H9 (cell line): ENCODE data around the gene CALHM3. TPM values are rescaled to one million over a fixed set of nuclear protein-coding genes. Genes with fewer than 3 reads are reported as not detected.

ENCODE experiments used
- DNase-seq: peaks from one replicate; pipeline ENCODE4 v3.0.0-alpha.2; 2017
- H2AFZ ChIP-seq: one replicate; pipeline ENCODE4 v1.6.1; 2013; ENCODE audit warnings: mild to moderate bottlenecking, low read length, control low read depth, moderate library complexity
- H2AK5ac ChIP-seq: 2 replicates; pipeline ENCODE4 v1.6.1; 2013; ENCODE audit warnings: low read length, control low read depth, mixed read lengths; ENCODE audit not compliant: insufficient read length
- H2BK120ac ChIP-seq: one replicate; pipeline ENCODE4 v1.6.1; 2013; ENCODE audit warnings: low read depth, mild to moderate bottlenecking, low read length, control low read depth, inconsistent platforms; ENCODE audit not compliant: poor library complexity, severe bottlenecking
- H2BK12ac ChIP-seq: 2 replicates; pipeline ENCODE4 v1.6.1; 2013; ENCODE audit warnings: low read length, control low read depth, mixed read lengths, low read depth; ENCODE audit not compliant: insufficient read length
- H2BK15ac ChIP-seq: 2 replicates; pipeline ENCODE4 v1.6.1; 2013; ENCODE audit warnings: low read depth, low read length, control low read depth
- H2BK20ac ChIP-seq: one replicate; pipeline ENCODE4 v1.6.1; 2013; ENCODE audit warnings: low read depth, mild to moderate bottlenecking, low read length, control low read depth, inconsistent platforms; ENCODE audit not compliant: poor library complexity, severe bottlenecking
- H2BK5ac ChIP-seq: 2 replicates; pipeline ENCODE4 v1.6.1; 2013; ENCODE audit warnings: low read length, control low read depth, mixed read lengths; ENCODE audit not compliant: insufficient read length
- H3K14ac ChIP-seq: 2 replicates; pipeline ENCODE4 v1.6.1; 2013; ENCODE audit warnings: low read length, control low read depth; ENCODE audit not compliant: insufficient read depth
- H3K18ac ChIP-seq: 2 replicates; pipeline ENCODE4 v1.6.1; 2013; ENCODE audit warnings: low read depth, mild to moderate bottlenecking, mixed read lengths, low read length, control low read depth; ENCODE audit not compliant: insufficient read length
- H3K23ac ChIP-seq: 2 replicates; pipeline ENCODE4 v1.6.1; 2013; ENCODE audit warnings: low read length, control low read depth, mixed read lengths, low read depth; ENCODE audit not compliant: insufficient read length
- H3K23me2 ChIP-seq: 2 replicates; pipeline ENCODE4 v1.6.1; 2013; ENCODE audit warnings: low read depth, mild to moderate bottlenecking, mixed read lengths, low read length, control low read depth; ENCODE audit not compliant: insufficient read length, poor library complexity, severe bottlenecking
- H3K27ac ChIP-seq: 2 replicates; pipeline ENCODE4 v1.5.1; 2013; ENCODE audit warnings: low read length, control low read depth, mixed read lengths, low read depth; ENCODE audit not compliant: insufficient read length
- H3K27me3 ChIP-seq: 2 replicates; pipeline ENCODE4 v1.6.1; 2013; ENCODE audit warnings: low read length, control low read depth, inconsistent platforms; ENCODE audit not compliant: insufficient read depth
- H3K4ac ChIP-seq: 2 replicates; pipeline ENCODE4 v1.6.1; 2013; ENCODE audit warnings: low read depth, mild to moderate bottlenecking, control low read depth, inconsistent platforms, low read length, moderate library complexity
- H3K4me1 ChIP-seq: 2 replicates; pipeline ENCODE4 v1.6.1; 2013; ENCODE audit warnings: low read length, control low read depth, inconsistent platforms; ENCODE audit not compliant: insufficient read depth
- H3K4me2 ChIP-seq: 2 replicates; pipeline ENCODE4 v1.6.1; 2013; ENCODE audit warnings: low read length, control low read depth, mixed read lengths; ENCODE audit not compliant: insufficient read length, insufficient read depth
- H3K56ac ChIP-seq: 2 replicates; pipeline ENCODE4 v1.6.1; 2013; ENCODE audit warnings: low read depth, mild to moderate bottlenecking, mixed read lengths, low read length, control low read depth; ENCODE audit not compliant: insufficient read length
- H3K79me1 ChIP-seq: 2 replicates; pipeline ENCODE4 v1.6.1; 2013; ENCODE audit warnings: low read depth, mild to moderate bottlenecking, moderate library complexity, low read length, control low read depth, inconsistent platforms; ENCODE audit not compliant: insufficient read depth, poor library complexity, severe bottlenecking
- H3K79me2 ChIP-seq: 2 replicates; pipeline ENCODE4 v1.6.1; 2013; ENCODE audit warnings: low read length, control low read depth, inconsistent platforms; ENCODE audit not compliant: insufficient read depth
- H3K9ac ChIP-seq: 2 replicates; pipeline ENCODE4 v1.6.1; 2013; ENCODE audit warnings: low read length, control low read depth, mixed read lengths; ENCODE audit not compliant: insufficient read length; ENCODE audit errors: extremely low read depth
- H3K9me3 ChIP-seq: one replicate; pipeline ENCODE4 v1.6.1; 2013; ENCODE audit warnings: low read depth, low read length, inconsistent platforms; ENCODE audit not compliant: control insufficient read depth
- H3T11ph ChIP-seq: one replicate; pipeline ENCODE4 v1.6.1; 2013; ENCODE audit warnings: mild to moderate bottlenecking, low read length, control low read depth, inconsistent platforms
- H4K20me1 ChIP-seq: one replicate; pipeline ENCODE4 v1.6.1; 2013; ENCODE audit not compliant: control insufficient read depth, insufficient read length, insufficient read depth
- H4K5ac ChIP-seq: 2 replicates; pipeline ENCODE4 v1.6.1; 2013; ENCODE audit warnings: low read depth, mild to moderate bottlenecking, mixed read lengths, low read length, control low read depth; ENCODE audit not compliant: insufficient read length
- H4K8ac ChIP-seq: replicated peaks from 2 replicates; pipeline ENCODE4 v1.6.1; 2013; ENCODE audit warnings: low read length, control low read depth, mixed read lengths, low read depth; ENCODE audit not compliant: insufficient read length
- H4K91ac ChIP-seq: 2 replicates; pipeline ENCODE4 v1.6.1; 2013; ENCODE audit warnings: low read depth, mild to moderate bottlenecking, moderate library complexity, mixed read lengths, low read length, control low read depth; ENCODE audit not compliant: insufficient read length
- H3K27ac Mint-ChIP-seq, 3 experiments: 2 replicates in 2 of 3; 3 replicates in 1 of 3; pipeline ENCODE4 v1.8.0; 2020 to 2021; ENCODE audit warnings: mixed read lengths in 3 of 3, mild to moderate bottlenecking in 1 of 3, moderate library complexity in 1 of 3
- H3K27me3 Mint-ChIP-seq: 2 replicates; pipeline ENCODE4 v1.8.0; 2021; ENCODE audit warnings: low read depth, mild to moderate bottlenecking, moderate library complexity, mixed read lengths
- H3K36me3 Mint-ChIP-seq, 3 experiments: 2 replicates in 2 of 3; 3 replicates in 1 of 3; pipeline ENCODE4 v1.8.0; 2020 to 2021; ENCODE audit warnings: low read depth in 3 of 3, mixed read lengths in 3 of 3; ENCODE audit not compliant: insufficient read depth in 1 of 3
- H3K4me1 Mint-ChIP-seq, 2 experiments: 2 replicates each; pipeline ENCODE4 v1.8.0; 2020; ENCODE audit warnings: mixed read lengths in 2 of 2
- H3K4me3 Mint-ChIP-seq, 2 experiments: 2 replicates in 1 of 2; 3 replicates in 1 of 2; pipeline ENCODE4 v1.8.0; 2020 to 2021; ENCODE audit warnings: mild to moderate bottlenecking in 2 of 2, mixed read lengths in 2 of 2, moderate library complexity in 1 of 2
- H3K9me3 Mint-ChIP-seq, 2 experiments: 2 replicates in 1 of 2; 3 replicates in 1 of 2; pipeline ENCODE4 v1.8.0; 2020; ENCODE audit warnings: mild to moderate bottlenecking in 2 of 2, mixed read lengths in 2 of 2, moderate library complexity in 1 of 2
- WGBS: extraction: QIAGEN DNeasy Blood & Tissue Kit; methylation state at CpG from one replicate; pipeline ENCODE4 v1.1.7; 2013; ENCODE audit warnings: missing lambda C conversion rate, low lambda C conversion rate, mixed read lengths; ENCODE audit not compliant: insufficient read length; ENCODE audit errors: extremely low coverage; 5-methylcytosine and 5-hydroxymethylcytosine counted together
- total RNA-seq: library from RNA; stranded (reverse); gene quantifications from 2 replicates; pipeline ENCODE4 v1.2.1, GENCODE V29; 2021
- TF ChIP-seq, protein P1 (sequence below): fragments of 200-600 bp; sonication (generic); conservative IDR thresholded peaks from 3 replicates; pipeline ENCODE4 v1.8.0; 2021; ENCODE audit warnings: antibody characterized with exemption, mild to moderate bottlenecking

The CALHM3 gene
- total RNA-seq, 1 experiment from 2014 or later, result not detected

GRCh38 chr10:103463499-103463898, 15.5 kb downstream of the CALHM3 start:
- H3K27me3 Mint-ChIP-seq, result peaks cover 5% of the 10 kb centered on the region; the same call in 1 of the 2 replicates
- no peaks in the 10 kb centered on the region for H3K9me3 ChIP-seq
- no peak overlapping the region for H3K23ac ChIP-seq
- H3T11ph ChIP-seq, result no peak overlapping the region
- no peak overlapping the region for H4K91ac ChIP-seq
- no peak overlapping the region for H4K5ac ChIP-seq
- H3K4me3 Mint-ChIP-seq, result no peak overlapping the region
- no peak overlapping the region for H4K8ac ChIP-seq
- H3K9ac ChIP-seq, result no peak overlapping the region
- H3K4ac ChIP-seq, result no peak overlapping the region
- H3K27ac Mint-ChIP-seq, result peak overlapping the region in 1 of 3 experiments; percentile 57; a peak in 1 of 7 replicates
- H3K79me1 ChIP-seq, result no peaks in the 10 kb centered on the region
- H3K18ac ChIP-seq, result no peak overlapping the region
- no CpG with 5 or more reads among the region's 4 CpGs for WGBS
- no peaks in the 10 kb centered on the region for H3K27me3 ChIP-seq
- no peak overlapping the region for H2BK20ac ChIP-seq
- no peak overlapping the region for H3K4me2 ChIP-seq
- H3K79me2 ChIP-seq, result no peaks in the 10 kb centered on the region
- H2BK12ac ChIP-seq, result no peak overlapping the region
- H4K20me1 ChIP-seq, result no peaks in the 10 kb centered on the region
- H2AK5ac ChIP-seq, result no peak overlapping the region
- no peaks in the 10 kb centered on the region; the same call in 1 of the 2 replicates for H3K4me1 ChIP-seq
- H3K23me2 ChIP-seq, result no peaks in the 10 kb centered on the region
- no peak overlapping the region for H2BK5ac ChIP-seq
- no peak overlapping the region for H2BK15ac ChIP-seq
- DNase-seq, result no peak
- H3K56ac ChIP-seq, result no peak overlapping the region
- no peak overlapping the region for H3K14ac ChIP-seq
- TF ChIP-seq, protein P1, sequence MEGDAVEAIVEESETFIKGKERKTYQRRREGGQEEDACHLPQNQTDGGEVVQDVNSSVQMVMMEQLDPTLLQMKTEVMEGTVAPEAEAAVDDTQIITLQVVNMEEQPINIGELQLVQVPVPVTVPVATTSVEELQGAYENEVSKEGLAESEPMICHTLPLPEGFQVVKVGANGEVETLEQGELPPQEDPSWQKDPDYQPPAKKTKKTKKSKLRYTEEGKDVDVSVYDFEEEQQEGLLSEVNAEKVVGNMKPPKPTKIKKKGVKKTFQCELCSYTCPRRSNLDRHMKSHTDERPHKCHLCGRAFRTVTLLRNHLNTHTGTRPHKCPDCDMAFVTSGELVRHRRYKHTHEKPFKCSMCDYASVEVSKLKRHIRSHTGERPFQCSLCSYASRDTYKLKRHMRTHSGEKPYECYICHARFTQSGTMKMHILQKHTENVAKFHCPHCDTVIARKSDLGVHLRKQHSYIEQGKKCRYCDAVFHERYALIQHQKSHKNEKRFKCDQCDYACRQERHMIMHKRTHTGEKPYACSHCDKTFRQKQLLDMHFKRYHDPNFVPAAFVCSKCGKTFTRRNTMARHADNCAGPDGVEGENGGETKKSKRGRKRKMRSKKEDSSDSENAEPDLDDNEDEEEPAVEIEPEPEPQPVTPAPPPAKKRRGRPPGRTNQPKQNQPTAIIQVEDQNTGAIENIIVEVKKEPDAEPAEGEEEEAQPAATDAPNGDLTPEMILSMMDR, result no peak
- H2BK120ac ChIP-seq, result no peak overlapping the region
- no peak overlapping the region for H2AFZ ChIP-seq
- H3K4me1 Mint-ChIP-seq, result peaks cover 4 to 8% of the 10 kb centered on the region in 2 experiments
- no peaks in the 10 kb centered on the region for H3K36me3 Mint-ChIP-seq
- H3K27ac ChIP-seq, result no peak overlapping the region
- H3K9me3 Mint-ChIP-seq, result no peaks in the 10 kb centered on the region
